GM21390 (cell line): ENCODE measurements around the gene CMBL.

Experiments used
- ATAC-seq: cut with Tn5 transposase; IDR thresholded peaks from one replicate; pipeline ENCODE4 v1.9.1; 2021; ENCODE audit not compliant: unreplicated experiment

CMBL gene

GRCh38 chr5:10333154-10334006 lies 25.7 kb upstream of the CMBL start:
- ATAC-seq = peak; percentile 79

GRCh38 chr5:10332301-10332700 lies 24.6 kb upstream of the CMBL start:
- ATAC-seq = no peak

DNA sequence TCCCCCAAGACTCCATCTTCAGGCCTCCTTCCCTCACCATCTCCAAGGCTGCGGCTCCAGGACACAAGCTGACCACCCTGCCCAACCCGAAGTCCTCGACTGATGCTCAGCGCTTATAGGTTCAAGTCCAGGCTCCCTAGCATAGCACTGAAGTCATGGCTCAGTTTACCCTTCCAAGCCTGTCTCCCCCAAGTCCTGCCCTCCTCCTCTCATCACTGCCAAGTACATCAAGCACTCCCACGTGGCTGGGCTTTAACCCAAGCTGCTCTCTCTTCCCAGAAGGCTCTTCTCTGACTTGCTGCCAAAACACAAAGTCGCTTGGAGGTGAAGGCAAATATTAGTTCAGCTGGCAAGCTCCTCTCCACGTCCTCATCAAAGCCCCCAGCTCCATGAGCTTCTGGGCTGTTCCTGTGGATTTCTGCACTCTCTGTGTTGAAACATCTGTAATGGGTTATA lies 23.7 kb upstream of the CMBL start:
- no peak for ATAC-seq

DNA sequence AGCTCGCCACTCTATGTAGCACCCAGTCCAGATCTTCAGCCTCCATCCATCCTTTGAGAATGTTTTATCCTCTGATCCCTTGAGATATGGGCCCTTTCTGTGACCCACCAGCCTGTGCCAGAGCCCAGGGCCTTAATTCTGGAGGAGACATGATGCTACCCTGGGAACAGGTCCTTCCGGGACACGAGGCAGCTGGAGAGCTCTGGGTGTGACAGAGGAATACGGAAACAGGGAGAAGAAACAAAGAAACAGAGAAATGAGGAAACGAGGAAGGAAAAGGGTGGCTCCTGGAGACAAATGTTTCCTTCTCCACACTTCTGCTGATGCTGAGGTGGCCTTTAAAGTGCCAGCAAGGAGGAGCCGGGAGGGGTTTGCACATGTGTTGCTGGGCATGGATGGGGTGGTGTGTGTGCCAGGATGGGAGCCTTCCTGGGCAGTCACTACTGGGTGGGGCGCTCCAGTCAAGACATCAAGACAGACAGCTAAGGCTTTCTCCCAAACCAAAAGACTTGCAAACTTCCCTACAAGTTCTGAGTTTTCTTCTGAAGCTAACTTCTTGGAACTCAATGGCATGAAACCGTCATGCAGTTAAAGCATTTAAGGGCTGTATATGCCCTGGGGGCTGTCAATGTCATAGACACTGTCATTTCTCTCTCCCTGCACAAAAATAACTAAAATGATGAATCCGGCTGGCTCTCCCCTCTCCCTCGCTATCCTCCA lies 23.0 kb upstream of the CMBL start:
- no peak for ATAC-seq

GRCh38 chr5:10329820-10330481 lies 22.2 kb upstream of the CMBL start:
- no peak for ATAC-seq

DNA sequence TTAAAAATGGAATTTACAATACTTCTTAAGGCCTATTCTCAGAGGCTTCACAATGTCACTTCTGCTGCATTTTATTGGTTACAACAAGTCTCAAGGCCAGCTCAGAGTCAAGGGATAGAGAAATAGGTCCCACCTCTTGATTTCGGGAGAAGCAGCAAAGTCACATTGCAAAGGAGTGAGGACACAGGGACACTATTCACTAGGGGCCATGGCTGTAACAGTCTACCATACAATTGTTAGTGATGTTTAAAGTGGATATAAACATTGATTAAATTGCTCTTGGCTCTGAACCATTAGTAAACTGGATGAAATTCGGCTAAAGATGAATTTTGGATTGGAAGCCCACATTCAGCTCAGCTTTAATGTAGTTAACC lies 21.7 kb upstream of the CMBL start:
- ATAC-seq = no peak

GRCh38 chr5:10328323-10328722 lies 20.6 kb upstream of the CMBL start:
- ATAC-seq = no peak

GRCh38 chr5:10324518-10325370 lies 17.0 kb upstream of the CMBL start:
- no peak for ATAC-seq

GRCh38 chr5:10323588-10324488 lies 16.1 kb upstream of the CMBL start:
- no peak for ATAC-seq

DNA sequence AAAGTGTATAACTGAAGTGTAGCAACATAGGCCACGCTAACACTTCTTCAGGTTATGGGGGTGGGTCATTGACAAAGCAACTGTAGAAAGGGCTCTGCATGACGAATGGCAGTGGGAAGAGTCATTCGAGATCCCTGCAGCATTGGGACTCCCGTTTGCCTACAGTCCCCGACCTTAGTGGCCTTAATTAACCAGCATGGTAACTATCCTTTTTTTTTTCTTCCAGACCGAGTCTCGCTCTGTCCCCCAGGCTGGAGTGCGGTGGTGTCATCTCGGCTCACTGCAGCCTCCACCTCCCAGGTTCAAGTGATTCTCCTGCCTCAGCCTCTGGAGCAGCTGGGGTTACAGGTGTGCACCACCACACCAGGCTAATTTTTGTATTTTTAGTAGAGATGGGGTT lies 14.2 kb upstream of the CMBL start:
- no peak for ATAC-seq

DNA sequence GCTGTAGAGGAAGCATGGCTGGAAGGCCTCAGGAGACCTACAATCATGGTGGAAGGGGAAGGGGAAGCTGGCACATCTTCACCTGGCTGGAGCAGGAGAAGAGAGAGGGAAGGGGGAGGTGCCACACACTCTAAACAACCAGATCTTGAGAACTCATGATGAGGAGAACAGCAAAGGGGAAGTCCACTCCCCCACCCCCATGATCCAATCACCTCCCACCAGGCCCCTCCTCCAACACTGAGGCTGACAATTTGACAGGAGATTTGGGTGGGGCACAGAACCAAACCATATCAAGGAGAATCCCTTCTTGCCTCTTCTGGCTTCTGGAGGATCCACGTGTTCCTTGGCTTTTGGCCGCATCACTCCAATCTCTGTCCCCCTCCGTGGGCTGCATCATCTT lies 13.1 kb upstream of the CMBL start:
- ATAC-seq = no peak

DNA sequence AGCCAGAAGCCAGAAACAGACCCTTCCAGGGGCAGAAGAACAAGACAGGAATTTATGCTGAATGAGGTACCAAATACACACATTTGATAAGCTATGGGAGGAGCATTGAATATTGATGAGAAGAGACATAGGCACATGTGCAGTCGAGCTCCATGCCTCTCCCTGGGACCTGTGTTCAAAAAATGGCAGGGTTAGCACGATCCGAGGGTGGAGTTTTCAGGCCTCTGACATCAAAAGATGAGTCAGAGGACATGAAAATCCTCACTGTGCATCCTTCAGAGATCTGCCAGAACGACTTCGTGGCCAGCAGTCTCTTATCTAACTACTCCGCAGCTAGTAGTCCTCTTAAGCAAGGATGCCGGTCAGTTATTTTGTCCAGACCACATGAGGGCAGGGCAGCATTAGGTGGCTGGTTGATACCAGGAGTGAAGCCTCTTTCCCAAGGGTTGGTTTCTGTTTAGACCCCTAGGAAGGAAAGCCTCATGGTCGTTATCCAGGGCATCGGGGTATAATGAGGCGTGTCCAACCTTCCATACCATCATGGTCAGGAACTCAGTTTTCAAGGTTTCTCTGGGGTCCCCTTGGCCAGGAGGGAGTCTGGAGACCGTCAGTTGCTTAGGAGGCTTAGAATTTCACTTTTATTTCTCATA lies 11.6 kb upstream of the CMBL start:
- ATAC-seq = no peak

DNA sequence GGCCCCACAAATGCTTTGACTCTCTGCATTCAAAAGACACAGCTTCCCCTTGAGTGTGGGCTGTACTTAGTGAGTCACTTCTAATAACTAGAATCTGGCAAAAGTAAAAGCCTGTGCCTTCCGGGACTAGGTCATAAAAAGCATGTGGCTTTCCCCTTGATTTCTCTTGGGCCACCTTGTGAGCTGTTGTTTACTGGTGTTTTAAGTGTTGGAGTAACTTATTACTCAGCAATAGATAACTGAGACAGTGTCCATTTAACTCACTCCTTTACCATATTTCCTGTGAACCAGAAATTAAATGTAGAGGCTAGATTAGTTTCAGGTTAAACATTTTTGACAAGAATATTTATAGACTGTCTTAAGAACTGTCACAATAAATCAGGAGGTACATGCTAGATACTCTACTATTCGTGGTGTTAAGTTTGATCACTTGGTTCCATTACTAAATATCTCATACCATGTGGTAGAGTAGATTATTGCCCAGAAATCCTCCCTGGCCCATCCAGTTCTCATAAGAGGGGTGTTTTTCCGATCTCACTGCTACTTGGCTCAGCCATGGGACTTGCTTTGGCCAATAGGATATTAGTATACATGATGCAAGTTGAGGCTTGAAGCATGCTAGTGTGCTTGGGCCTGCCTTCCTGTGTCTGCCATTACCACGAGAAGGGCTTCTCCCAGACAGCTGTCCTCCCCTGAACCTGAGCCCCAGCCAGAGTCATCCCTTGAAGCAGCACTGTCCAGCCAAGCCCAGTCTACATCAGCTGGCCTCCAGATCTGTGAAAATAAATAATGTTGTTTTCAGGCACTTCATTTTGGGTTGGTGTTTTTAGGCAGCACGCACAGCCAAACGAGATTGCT lies 10.4 kb upstream of the CMBL start:
- peak; percentile 66 for ATAC-seq

GRCh38 chr5:10315824-10316509 lies 8.3 kb upstream of the CMBL start:
- no peak for ATAC-seq

DNA sequence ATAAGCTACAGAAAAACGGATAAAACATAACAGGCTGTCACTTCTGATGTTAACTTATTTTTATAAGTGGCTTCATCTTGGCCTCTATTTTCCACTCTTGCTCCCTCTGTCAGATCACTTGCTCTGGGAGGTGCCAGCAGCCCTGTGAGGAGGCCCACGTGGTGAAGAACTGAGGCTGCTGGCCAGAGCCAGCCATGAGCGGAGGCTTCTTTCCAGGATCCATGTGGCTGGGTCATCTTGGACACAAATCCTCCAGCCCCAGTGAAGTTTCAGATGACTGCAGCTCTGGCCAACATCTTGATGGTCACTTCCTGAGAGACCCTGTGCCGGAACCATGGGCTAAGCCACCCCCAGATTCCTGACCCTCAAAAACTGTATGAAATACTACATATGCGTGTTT lies 7.5 kb upstream of the CMBL start:
- no peak for ATAC-seq

GRCh38 chr5:10311595-10312425 lies 4.1 kb upstream of the CMBL start:
- ATAC-seq = no peak
